HG03103 (cell line): ENCODE results near the gene GUCA1A.
"Not testable (repeated sequence)": the region's sequence is repeated elsewhere in the genome, so short reads cannot be mapped to it uniquely, and the experiment has no call there.

Experiments used
- ATAC-seq: cut with Tn5 transposase; IDR thresholded peaks from one replicate; pipeline ENCODE4 v1.9.1; 2021; ENCODE audit warnings: low read depth; ENCODE audit not compliant: unreplicated experiment

Gene GUCA1A

GRCh38 chr6:42202131-42202915 lies 29.2 kb downstream of the GUCA1A start:
- not testable (repeated sequence) for ATAC-seq

- no peak for ATAC-seq
Measured at GRCh38 chr6:42203183-42203582, 30.0 kb downstream of the GUCA1A start.

GRCh38 chr6:42204768-42205282 lies 31.7 kb downstream of the GUCA1A start:
- ATAC-seq, result no peak

GRCh38 chr6:42207559-42207958 lies 34.4 kb downstream of the GUCA1A start:
- ATAC-seq, result not testable (repeated sequence)

GRCh38 chr6:42210551-42210950 lies 37.4 kb downstream of the GUCA1A start:
- no peak for ATAC-seq

- no peak for ATAC-seq
Measured at GRCh38 chr6:42211726-42212125, 38.6 kb downstream of the GUCA1A start.

- no peak for ATAC-seq
Measured at GRCh38 chr6:42212442-42212841, 39.3 kb downstream of the GUCA1A start.

GRCh38 chr6:42216495-42216894 lies 43.3 kb downstream of the GUCA1A start:
- ATAC-seq, result not testable (repeated sequence)

GRCh38 chr6:42217157-42217518 lies 44.0 kb downstream of the GUCA1A start:
- no peak for ATAC-seq

GRCh38 chr6:42217519-42218367 lies 44.6 kb downstream of the GUCA1A start, which contains the start of gene MRPS10:
Gene MRPS10 (minus strand): TSS chr6:42217861. CDS start chr6:42217849, 12 bp downstream.
- peak; percentile 85 for ATAC-seq

- no peak for ATAC-seq
Measured at GRCh38 chr6:42220807-42221206, 47.6 kb downstream of the GUCA1A start.

- ATAC-seq, result no peak
Measured at GRCh38 chr6:42221546-42221945, 48.4 kb downstream of the GUCA1A start.

- ATAC-seq, result no peak
Measured at GRCh38 chr6:42222448-42222847, 49.3 kb downstream of the GUCA1A start.

- ATAC-seq, result peak; percentile 85
Measured at GRCh38 chr6:42224222-42225028, 51.3 kb downstream of the GUCA1A start.

GRCh38 chr6:42225029-42225339 lies 51.8 kb downstream of the GUCA1A start:
- no peak for ATAC-seq

- no peak for ATAC-seq
Measured at GRCh38 chr6:42225419-42225818, 52.3 kb downstream of the GUCA1A start.

GRCh38 chr6:42226161-42226611 lies 53.0 kb downstream of the GUCA1A start:
- no peak for ATAC-seq

- no peak for ATAC-seq
Measured at GRCh38 chr6:42226645-42227143, 53.5 kb downstream of the GUCA1A start.

GRCh38 chr6:42227173-42227850 lies 54.1 kb downstream of the GUCA1A start:
- ATAC-seq, result no peak

GRCh38 chr6:42228305-42228704 lies 55.1 kb downstream of the GUCA1A start:
- ATAC-seq, result no peak
